ENCODE data around the gene OGT.
"Not testable (repeated sequence)": the region's sequence is repeated elsewhere in the genome, so short reads cannot be mapped to it uniquely, and the experiment has no call there.

OGT gene

GRCh38 chrX:71546879-71547278 lies 14.0 kb downstream of the OGT start:
- ChIA-PET CTCF (no interaction called here), POLR2A (ENCODE audit: low non-redundant PET) (no interaction called here)
- TF ChIP-seq CTCF (conservative IDR thresholded peaks at IDR 0.05; ENCODE audit: low read depth): no peak
- no peak for DNase-seq (ENCODE audit: low spot score)
- no peak overlapping the region for H3K27ac ChIP-seq

- TF ChIP-seq CTCF (conservative IDR thresholded peaks at IDR 0.05; ENCODE audit: low read depth): no peak
- no peak for DNase-seq (ENCODE audit: low spot score)
- CTCF ChIA-PET: no interaction called here
- POLR2A ChIA-PET (ENCODE audit: low non-redundant PET): no interaction called here
- no peak overlapping the region for H3K27ac ChIP-seq
Observed at GRCh38 chrX:71547339-71547738, 14.4 kb downstream of the OGT start.

- ChIA-PET POLR2A (ENCODE audit: low non-redundant PET) (no interaction called here), CTCF (no interaction called here)
- no peak overlapping the region for H3K27ac ChIP-seq
- no peak for DNase-seq (ENCODE audit: low spot score)
- TF ChIP-seq CTCF (conservative IDR thresholded peaks at IDR 0.05; ENCODE audit: low read depth): no peak
Observed at GRCh38 chrX:71549986-71550385, 17.1 kb downstream of the OGT start.

GRCh38 chrX:71550578-71550977 lies 17.7 kb downstream of the OGT start:
- H3K27ac ChIP-seq: no peak overlapping the region
- ChIA-PET POLR2A (ENCODE audit: low non-redundant PET) (no interaction called here), CTCF (no interaction called here)
- DNase-seq (ENCODE audit: low spot score): no peak
- TF ChIP-seq CTCF (conservative IDR thresholded peaks at IDR 0.05; ENCODE audit: low read depth): no peak

GRCh38 chrX:71556036-71556435 lies 23.1 kb downstream of the OGT start:
- ChIA-PET CTCF (interaction anchor here (0.7 kb wide), 1 partner anchor 10 kb away, joined by 3 read pairs; no protein-coding TSS in a partner anchor), POLR2A (ENCODE audit: low non-redundant PET) (no interaction called here)
- no peak for TF ChIP-seq CTCF (conservative IDR thresholded peaks at IDR 0.05; ENCODE audit: low read depth)
- no peak for DNase-seq (ENCODE audit: low spot score)
- no peak overlapping the region for H3K27ac ChIP-seq

- DNase-seq (ENCODE audit: low spot score): no peak
- CTCF ChIA-PET: no interaction called here
- H3K27ac ChIP-seq: no peak overlapping the region
- POLR2A ChIA-PET (ENCODE audit: low non-redundant PET): no interaction called here
- no peak for TF ChIP-seq CTCF (conservative IDR thresholded peaks at IDR 0.05; ENCODE audit: low read depth)
Observed at GRCh38 chrX:71558920-71559319, 26.0 kb downstream of the OGT start.

GRCh38 chrX:71559773-71560172 lies 26.9 kb downstream of the OGT start:
- CTCF ChIA-PET; H3K27ac ChIP-seq; DNase-seq (ENCODE audit: low spot score); POLR2A ChIA-PET (ENCODE audit: low non-redundant PET): not testable (repeated sequence)

All from RWPE1 (cell line).